K562 (cell line): ENCODE measurements around the gene AQP1. TPM values are rescaled to one million over a fixed set of nuclear protein-coding genes. Genes with fewer than 3 reads are reported as not detected.

Source experiments
- MGA ChIP-seq: fragments of 450-650 bp; IDR thresholded peaks from 2 replicates; pipeline ENCODE4 v1.6.1; 2016; ENCODE audit warnings: mild to moderate bottlenecking, moderate library complexity
- ZNF592 ChIP-seq: fragments of 450-650 bp; IDR thresholded peaks from 2 replicates; pipeline ENCODE4 v1.6.1; 2017; ENCODE audit warnings: antibody characterized with exemption, mild to moderate bottlenecking
- ZNF79 ChIP-seq: fragments of 250-450 bp; sonication (Bioruptor Pico); IDR thresholded peaks from 2 replicates; pipeline ENCODE4 v1.4.0; 2020; ENCODE audit warnings: low read depth, mild to moderate bottlenecking, moderate library complexity
- polyA plus RNA-seq, 8 experiments: library from polyadenylated mRNA; depleted of rRNA in 4 of 8; stranded (reverse) in 5 of 8; unstranded in 3 of 8; fragments of >200 nt; fragmentation: Nextera tagmentation in 2 of 8; fragmentation: Illumina TruSeq in 1 of 8; extraction: Ambion mirVana in 2 of 8; extraction: Trizol in 1 of 8; gene quantifications; 2 replicates each; pipeline versions ENCODE4 v1.2.1 to v1.2.3, GENCODE V29; 2011 to 2014; ENCODE audit warnings: inconsistent platforms in 1 of 8, missing spikeins in 1 of 8
- total RNA-seq, 7 experiments: library from RNA; depleted of rRNA in 6 of 7; stranded (reverse); fragments of >200 nt in 6 of 7; fragmentation: Illumina TruSeq in 2 of 7; extraction: Trizol in 2 of 7; gene quantifications; 2 replicates each; pipeline versions ENCODE4 v1.2.1 to v1.2.3, GENCODE V29; 2011 to 2021; ENCODE audit warnings: low replicate concordance in 1 of 7

AQP1 gene
- total and polyA plus RNA-seq, 9 of the 15 experiments (the other 6 are each of a cell fraction or from before 2014, with no cell fraction given) = 0.18 to 12.6 (median 4.1) TPM

GRCh38 chr7:30886608-30887011, 25.0 kb upstream of the AQP1 start (continued):
- TF ChIP-seq MGA (no peak), ZNF592 (no peak), ZNF79 (CRISPR knock-in tag) (no peak)
